HCT116 (cell line): ENCODE measurements around the gene DOCK3. TPM values are rescaled to one million over a fixed set of nuclear protein-coding genes. Genes with fewer than 3 reads are reported as not detected.

Experiments
- ATAC-seq: fragments of 200-7000 bp; cut with Tn5 transposase; 2 replicates; pipeline ENCODE4 v1.9.1; 2020; ENCODE audit warnings: mild to moderate bottlenecking, moderate library complexity
- BruUV-seq: library from RNA; stranded (reverse); fragments of 400-500 nt; replicated peaks from 2 replicates; lab custom pipeline; 2021; lab: Mats Ljungman, UMichigan
- CTCF ChIA-PET: fragments of 300-600 bp; sonication (Branson Sonifier 250); formaldehyde crosslinking; loops from one replicate; lab custom pipeline; 2021; ENCODE audit warnings: antibody characterized with exemption; lab: Charles Lee
- POLR2A ChIA-PET: fragments of 300-600, 350-600 bp; sonication (Branson Sonifier 250); formaldehyde crosslinking; loops from one replicate; lab custom pipeline; 2021; ENCODE audit warnings: antibody characterized with exemption; lab: Charles Lee
- RAD21 ChIA-PET, 2 experiments: fragments of 300-600 bp; sonication (Branson Sonifier 250); formaldehyde crosslinking; loops; one replicate each; lab custom pipeline; 2023; ENCODE audit warnings: low total read pairs in 2 of 2; ENCODE audit not compliant: uncharacterized antibody in 2 of 2, unreplicated experiment in 2 of 2, low non-redundant PET in 1 of 2; lab: Charles Lee
- DNase-seq: peaks from one replicate; pipeline ENCODE4 v3.0.0-alpha.2; 2010; ENCODE audit warnings: low read depth, low spot score
- H2AFZ ChIP-seq: fragments of 200-600 bp; shearing (Covaris generic), sonication (generic); 2 replicates; pipeline ENCODE4 v1.6.1; 2017; ENCODE audit warnings: low read depth, mixed run types, mixed read lengths, antibody characterized with exemption, low read length; ENCODE audit not compliant: poor library complexity, severe bottlenecking
- H3K27ac ChIP-seq: 2 replicates; pipeline ENCODE4 v1.5.1; 2012; ENCODE audit warnings: low read depth, low read length
- H3K27me3 ChIP-seq: fragments of 200-600 bp; sonication (generic); 2 replicates; pipeline ENCODE4 v1.6.1; 2016; ENCODE audit warnings: mixed run types, low read length, mixed read lengths; ENCODE audit not compliant: insufficient read depth
- H3K36me3 ChIP-seq, 2 experiments: fragments of 200-500 bp in 1 of 2; fragments of 200-600 bp in 1 of 2; sonication (Bioruptor generic) in 1 of 2; sonication (generic) in 1 of 2; 2 replicates each; pipeline versions ENCODE4 v1.5.1 to v1.6.1; 2014 to 2016; ENCODE audit warnings: low read length in 2 of 2, inconsistent platforms in 1 of 2, mixed read lengths in 1 of 2, mixed run types in 1 of 2; ENCODE audit not compliant: insufficient read depth in 2 of 2, control insufficient read depth in 1 of 2
- H3K4me1 ChIP-seq, 2 experiments: fragments of 200-600 bp in 1 of 2; sonication (generic) in 1 of 2; 2 replicates each; pipeline versions ENCODE4 v1.5.1 to v1.6.1; 2012 to 2017; ENCODE audit warnings: low read length in 2 of 2, inconsistent platforms in 1 of 2, mild to moderate bottlenecking in 1 of 2, mixed read lengths in 1 of 2, mixed run types in 1 of 2, moderate library complexity in 1 of 2; ENCODE audit not compliant: insufficient read depth in 2 of 2, control insufficient read depth in 1 of 2
- H3K4me2 ChIP-seq: fragments of 200-600 bp; sonication (generic); 2 replicates; pipeline ENCODE4 v1.6.1; 2017; ENCODE audit warnings: mixed run types, low read length, mixed read lengths
- H3K4me3 ChIP-seq, 2 experiments: fragments of 200-600 bp in 1 of 2; sonication (generic) in 1 of 2; replicated peaks in 1 of 2; 2 replicates each; pipeline ENCODE4 v1.5.1; 2011 to 2016; ENCODE audit warnings: low read length in 2 of 2, control low read depth in 1 of 2, low read depth in 1 of 2, mild to moderate bottlenecking in 1 of 2, mixed read lengths in 1 of 2, mixed run types in 1 of 2
- H3K79me2 ChIP-seq: fragments of 200-600 bp; sonication (generic); 2 replicates; pipeline ENCODE4 v1.6.1; 2017; ENCODE audit warnings: mild to moderate bottlenecking, mixed run types, low read length, moderate library complexity, mixed read lengths; ENCODE audit not compliant: insufficient read depth
- H3K9ac ChIP-seq: fragments of 200-600 bp; sonication (generic); 2 replicates; pipeline ENCODE4 v1.6.1; 2016; ENCODE audit warnings: low read length, mixed read lengths
- H3K9me2 ChIP-seq: fragments of 200-600 bp; sonication (generic), shearing (Covaris generic); 2 replicates; pipeline ENCODE4 v1.6.1; 2017; ENCODE audit warnings: mixed run types, mild to moderate bottlenecking, moderate library complexity; ENCODE audit not compliant: insufficient read depth
- H3K9me3 ChIP-seq, 2 experiments: fragments of 200-500 bp in 1 of 2; fragments of 200-600 bp in 1 of 2; sonication (Bioruptor generic) in 1 of 2; sonication (generic) in 1 of 2; 2 replicates each; pipeline ENCODE4 v1.6.1; 2014 to 2017; ENCODE audit warnings: low read length in 2 of 2, mixed read lengths in 2 of 2, inconsistent platforms in 1 of 2, low read depth in 1 of 2, mild to moderate bottlenecking in 1 of 2, mixed run types in 1 of 2, moderate library complexity in 1 of 2; ENCODE audit not compliant: control insufficient read depth in 1 of 2, insufficient read depth in 1 of 2
- H4K20me1 ChIP-seq: fragments of 200-600 bp; sonication (generic), shearing (Covaris generic); 2 replicates; pipeline ENCODE4 v1.6.1; 2017; ENCODE audit warnings: mixed run types, mild to moderate bottlenecking, moderate library complexity; ENCODE audit not compliant: insufficient read depth
- CBX3 ChIP-seq: IDR thresholded peaks from 2 replicates; pipeline ENCODE4 v1.6.1; 2012; ENCODE audit warnings: low read depth
- CTCF ChIP-seq, 3 experiments: fragments of 200-600 bp in 1 of 3; sonication (generic) in 1 of 3; IDR thresholded peaks in 2 of 3; conservative IDR thresholded peaks in 1 of 3; 2 replicates each; pipeline ENCODE4 v1.5.1; 2012 to 2017; ENCODE audit warnings: low read depth in 2 of 3, low read length in 2 of 3, antibody characterized with exemption in 1 of 3, borderline replicate concordance in 1 of 3, control low read depth in 1 of 3, mild to moderate bottlenecking in 1 of 3, mixed read lengths in 1 of 3, mixed run types in 1 of 3, moderate library complexity in 1 of 3; ENCODE audit not compliant: insufficient read depth in 1 of 3
- EZH2 ChIP-seq: fragments of 200-600 bp; sonication (generic); IDR thresholded peaks from 2 replicates; pipeline ENCODE4 v1.6.1; 2017; ENCODE audit warnings: antibody characterized with exemption, mixed run types
- EZH2phosphoT487 ChIP-seq: fragments of 200-600 bp; IDR thresholded peaks from 2 replicates; pipeline ENCODE4 v1.6.1; 2018; ENCODE audit warnings: antibody characterized with exemption, borderline replicate concordance
- TCF7L2 ChIP-seq: IDR thresholded peaks from 2 replicates; pipeline ENCODE4 v1.7.0; 2011; ENCODE audit warnings: borderline replicate concordance, inconsistent platforms; ENCODE audit not compliant: insufficient read depth, insufficient read length; ENCODE audit errors: extremely low read depth
- intact Hi-C: fragments of 100-400 bp; cut with micrococcal nuclease; formaldehyde crosslinking; loops from 2 replicates; pipeline ENCODE4 v1.10.0; 2022
- total RNA-seq: library from RNA; stranded (reverse); gene quantifications from one replicate; pipeline ENCODE4 v1.2.1, GENCODE V29; 2021; ENCODE audit not compliant: unreplicated experiment

Gene DOCK3
- total RNA-seq, 1 experiment from 2014 or later, result 4.2 TPM

GRCh38 chr3:50734985-50735384, 60.3 kb downstream of the DOCK3 start (continued):
- no peak for TF ChIP-seq CTCF (IDR thresholded peaks at IDR 0.05 in 2 of 3, conservative IDR thresholded peaks at IDR 0.05 in 1 of 3; ENCODE audit: borderline replicate concordance in 1 of 3, insufficient read depth in 1 of 3, low read depth in 2 of 3, low read length in 2 of 3)
- TF ChIP-seq TCF7L2, result no peak
- TF ChIP-seq EZH2, result no peak

GRCh38 chr3:50737193-50737905, 62.6 kb downstream of the DOCK3 start:
- no peak overlapping the region for H3K27ac ChIP-seq
- H3K4me3 ChIP-seq, result no peak overlapping the region
- 0 out of 2 replicates have a peak, but pooled peaks cover 4% of the 10 kb centered on the region for H3K79me2 ChIP-seq
- no peak overlapping the region for H3K4me2 ChIP-seq
- no peaks in the 10 kb centered on the region for H3K9me2 ChIP-seq
- ChIA-PET CTCF (no interaction called here), POLR2A (no interaction called here)
- ATAC-seq, result no peak
- intact Hi-C loops, result no loop called here
- no TSS peak for BruUV-seq
- H3K27me3 ChIP-seq, result no peaks in the 10 kb centered on the region
- no peaks in the 10 kb centered on the region for H3K9me3 ChIP-seq
- DNase-seq, result no peak
- TF ChIP-seq CBX3 (no peak), EZH2phosphoT487 (no peak)
- TF ChIP-seq, all 23 proteins: peak for 0
- Histone ChIP-seq H3K36me3 (no peaks in the 10 kb centered on the region), H3K4me1 (no peaks in the 10 kb centered on the region), H3K9ac (no peak overlapping the region), H2AFZ (no peak overlapping the region), H4K20me1 (no peaks in the 10 kb centered on the region)
- RAD21 ChIA-PET, result no interaction called here
